GM10248 (cell line): Measurements from ENCODE around the gene LMO3.
A peak's percentile ranks its signal among the peaks of the same experiment; 100 is the strongest.

ENCODE experiments used
- CTCF ChIA-PET: fragments of 300-600 bp; sonication (Branson Sonifier 250); formaldehyde crosslinking; extraction: SDS; loops from one replicate; lab custom pipeline; 2021; ENCODE audit warnings: antibody characterized with exemption; lab: Yijun Ruan, JAX
- POLR2A ChIA-PET: fragments of 350-650 bp; sonication (Branson Sonifier 250); formaldehyde crosslinking; extraction: SDS; loops from one replicate; lab custom pipeline; 2020; ENCODE audit warnings: antibody characterized with exemption; lab: Yijun Ruan, JAX
- DNase-seq: peaks from one replicate; pipeline ENCODE4 v3.0.0; 2012; ENCODE audit errors: extremely low spot score
- CTCF ChIP-seq: IDR thresholded peaks from 2 replicates; pipeline ENCODE4 v1.5.1; 2012; ENCODE audit warnings: mild to moderate bottlenecking, low read depth; ENCODE audit errors: extremely low read depth, missing control alignments, control extremely low read depth

The LMO3 gene

GRCh38 chr12:16568873-16569272 lies 37.1 kb downstream of the LMO3 start:
- POLR2A ChIA-PET: no interaction called here
- DNase-seq: peak; percentile 20
- CTCF ChIA-PET: interaction anchor here (0.8 to 1.2 kb wide), 4 partner anchors 10 to 20 kb away, joined by 3 to 5 read pairs (median 4); no protein-coding TSS in a partner anchor
- no peak for TF ChIP-seq CTCF

DNA sequence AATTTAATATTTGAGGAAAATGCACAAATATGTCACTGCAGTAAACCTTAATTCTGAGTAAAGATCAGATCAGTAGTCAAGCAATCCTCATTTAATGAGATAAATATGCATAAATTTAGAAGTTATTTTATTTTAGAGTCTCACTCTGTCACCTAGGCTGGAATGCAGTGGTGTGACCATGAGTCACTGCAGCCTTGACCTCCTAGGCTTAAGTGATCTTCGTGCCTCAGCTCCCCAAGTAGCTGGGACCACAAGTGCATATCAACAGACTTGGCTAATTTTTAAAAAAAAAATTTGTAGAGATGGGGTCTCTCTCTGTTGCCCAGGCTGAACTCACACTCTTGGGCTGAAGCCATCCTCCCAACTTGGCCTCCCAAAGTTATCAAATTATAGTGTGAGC lies 41.3 kb downstream of the LMO3 start:
- no peak for TF ChIP-seq CTCF
- no peak for DNase-seq
- CTCF ChIA-PET: no interaction called here
- POLR2A ChIA-PET: no interaction called here

DNA sequence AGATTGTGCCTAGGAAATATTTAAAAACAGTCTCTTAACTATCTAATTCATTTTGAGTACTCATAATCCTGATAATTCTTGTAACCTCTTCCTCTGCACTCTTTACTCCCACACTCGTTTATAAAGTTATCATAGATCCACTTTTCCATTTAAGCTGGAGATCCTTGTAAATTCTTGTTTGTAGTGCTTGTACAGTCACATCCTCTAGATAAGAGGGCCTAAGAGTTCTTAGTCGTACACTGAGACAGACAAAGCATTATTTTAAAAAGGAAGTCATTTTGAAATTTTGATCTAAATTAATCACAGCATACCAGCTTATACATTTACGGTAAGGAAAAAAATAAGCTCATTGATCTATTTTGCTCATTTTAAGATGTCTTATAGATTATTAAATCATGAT lies 42.5 kb downstream of the LMO3 start:
- DNase-seq: no peak
- TF ChIP-seq CTCF: no peak
- CTCF ChIA-PET: interaction anchor here (1.1 to 1.4 kb wide), 2 partner anchors 18 to 30 kb away, joined by 3 read pairs; no protein-coding TSS in a partner anchor
- POLR2A ChIA-PET: no interaction called here

GRCh38 chr12:16562921-16563320 lies 43.0 kb downstream of the LMO3 start:
- ChIA-PET CTCF (interaction anchor here (1.1 to 1.4 kb wide), 2 partner anchors 17 to 31 kb away, joined by 3 read pairs; no protein-coding TSS in a partner anchor), POLR2A (no interaction called here)
- DNase-seq: no peak
- TF ChIP-seq CTCF: no peak

DNA sequence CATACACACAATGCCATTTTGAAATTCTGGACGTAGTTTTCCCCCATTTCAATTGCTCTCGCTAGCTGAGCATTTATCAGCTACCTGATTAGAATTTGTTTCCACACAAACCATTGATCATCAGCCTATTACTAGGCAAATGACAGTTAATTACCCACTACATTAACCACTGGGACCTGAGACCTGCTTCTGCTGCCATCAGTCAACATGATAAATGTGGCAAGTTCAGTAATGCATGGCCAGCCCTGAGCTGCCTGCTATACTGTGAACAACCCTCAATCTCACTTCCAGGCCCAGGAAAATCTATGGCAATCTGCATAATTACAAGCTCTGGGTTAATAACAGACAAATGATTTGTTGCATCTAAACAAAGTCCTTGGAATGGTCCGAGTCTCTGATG lies 43.5 kb downstream of the LMO3 start:
- DNase-seq: no peak
- TF ChIP-seq CTCF: no peak
- ChIA-PET POLR2A (no interaction called here), CTCF (interaction anchor here (1.1 to 1.4 kb wide), 2 partner anchors 17 to 31 kb away, joined by 3 read pairs; no protein-coding TSS in a partner anchor)

DNA sequence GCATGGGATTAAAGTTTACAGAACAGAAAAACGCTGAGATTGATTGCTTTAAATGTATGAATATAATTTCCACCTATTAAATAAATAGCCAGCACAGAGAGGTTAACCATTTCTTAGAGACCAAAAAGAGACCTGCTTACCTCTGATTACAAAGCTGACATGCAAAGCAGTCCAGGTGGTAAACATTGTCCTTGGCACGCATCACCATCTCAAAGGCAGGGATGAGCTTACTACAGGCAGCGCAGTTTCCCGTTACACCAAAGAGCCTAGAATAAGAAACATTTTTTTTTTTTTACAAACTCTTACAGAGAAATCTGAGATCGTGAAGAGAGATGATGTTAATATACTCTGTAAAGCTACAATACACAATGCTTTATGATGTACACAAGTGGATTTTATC lies 45.7 kb downstream of the LMO3 start:
- TF ChIP-seq CTCF: no peak
- DNase-seq: no peak
- POLR2A ChIA-PET: no interaction called here
- CTCF ChIA-PET: interaction anchor here (0.8 kb wide), 1 partner anchor 27 kb away, joined by 3 read pairs; no protein-coding TSS in a partner anchor
